GM15510 (cell line): ENCODE results near the gene TRIM56.

ENCODE experiments used
- POLR2A ChIP-seq: IDR thresholded peaks from 3 replicates; pipeline ENCODE4 v1.6.1; 2011; ENCODE audit warnings: borderline replicate concordance; ENCODE audit not compliant: insufficient read length; ENCODE audit errors: extremely low read depth

The TRIM56 gene

DNA sequence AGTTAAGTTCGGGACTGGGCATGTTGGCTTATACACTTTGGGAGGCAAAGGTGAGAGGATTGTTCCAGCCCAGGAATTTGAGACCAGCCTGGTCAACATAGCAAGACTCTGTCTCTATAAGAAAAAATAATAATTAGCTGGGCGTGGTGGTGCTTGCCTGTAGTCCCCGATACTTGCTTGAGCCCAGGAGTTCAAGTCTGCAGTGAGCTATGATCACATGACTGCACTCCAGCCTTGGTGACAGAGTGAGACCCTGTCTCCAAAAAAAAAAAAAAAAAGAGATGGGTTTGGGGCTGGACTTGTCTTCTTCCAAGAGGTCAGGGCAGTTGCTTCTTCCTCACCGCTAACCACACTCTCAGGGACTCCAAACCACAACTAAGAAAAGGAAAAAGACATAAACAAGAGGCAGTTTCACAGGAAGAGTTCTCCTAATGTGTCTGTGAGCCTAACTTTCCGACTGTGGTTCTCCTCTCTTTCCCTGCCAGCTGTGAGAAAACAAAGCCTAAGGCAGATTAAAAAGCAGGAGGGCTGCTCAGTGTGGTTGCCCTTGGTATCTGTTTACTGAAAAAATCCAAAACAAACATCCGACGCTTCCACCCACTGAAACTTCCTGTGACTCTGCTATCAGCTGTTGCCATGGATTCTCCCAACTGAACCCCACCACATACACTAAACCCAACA, 39.2 kb downstream of the TRIM56 start:
- no peak for TF ChIP-seq POLR2A

DNA sequence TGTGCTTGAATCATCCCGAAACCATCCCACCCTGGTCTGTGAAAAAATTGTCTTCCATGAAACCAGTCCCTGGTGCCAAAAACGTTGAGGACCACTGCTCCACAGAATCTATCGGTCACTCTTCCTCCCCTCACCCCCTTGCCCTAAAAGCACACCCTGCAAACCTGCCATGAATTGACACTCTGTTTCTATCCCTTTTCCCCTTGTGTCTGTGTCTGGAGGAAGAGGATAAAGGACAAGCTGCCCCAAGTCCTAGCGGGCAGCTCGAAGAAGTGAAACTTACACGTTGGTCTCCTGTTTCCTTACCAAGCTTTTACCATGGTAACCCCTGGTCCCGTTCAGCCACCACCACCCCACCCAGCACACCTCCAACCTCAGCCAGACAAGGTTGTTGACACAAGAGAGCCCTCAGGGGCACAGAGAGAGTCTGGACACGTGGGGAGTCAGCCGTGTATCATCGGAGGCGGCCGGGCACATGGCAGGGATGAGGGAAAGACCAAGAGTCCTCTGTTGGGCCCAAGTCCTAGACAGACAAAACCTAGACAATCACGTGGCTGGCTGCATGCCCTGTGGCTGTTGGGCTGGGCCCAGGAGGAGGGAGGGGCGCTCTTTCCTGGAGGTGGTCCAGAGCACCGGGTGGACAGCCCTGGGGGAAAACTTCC, 40.8 kb downstream of the TRIM56 start:
- no peak for TF ChIP-seq POLR2A

DNA sequence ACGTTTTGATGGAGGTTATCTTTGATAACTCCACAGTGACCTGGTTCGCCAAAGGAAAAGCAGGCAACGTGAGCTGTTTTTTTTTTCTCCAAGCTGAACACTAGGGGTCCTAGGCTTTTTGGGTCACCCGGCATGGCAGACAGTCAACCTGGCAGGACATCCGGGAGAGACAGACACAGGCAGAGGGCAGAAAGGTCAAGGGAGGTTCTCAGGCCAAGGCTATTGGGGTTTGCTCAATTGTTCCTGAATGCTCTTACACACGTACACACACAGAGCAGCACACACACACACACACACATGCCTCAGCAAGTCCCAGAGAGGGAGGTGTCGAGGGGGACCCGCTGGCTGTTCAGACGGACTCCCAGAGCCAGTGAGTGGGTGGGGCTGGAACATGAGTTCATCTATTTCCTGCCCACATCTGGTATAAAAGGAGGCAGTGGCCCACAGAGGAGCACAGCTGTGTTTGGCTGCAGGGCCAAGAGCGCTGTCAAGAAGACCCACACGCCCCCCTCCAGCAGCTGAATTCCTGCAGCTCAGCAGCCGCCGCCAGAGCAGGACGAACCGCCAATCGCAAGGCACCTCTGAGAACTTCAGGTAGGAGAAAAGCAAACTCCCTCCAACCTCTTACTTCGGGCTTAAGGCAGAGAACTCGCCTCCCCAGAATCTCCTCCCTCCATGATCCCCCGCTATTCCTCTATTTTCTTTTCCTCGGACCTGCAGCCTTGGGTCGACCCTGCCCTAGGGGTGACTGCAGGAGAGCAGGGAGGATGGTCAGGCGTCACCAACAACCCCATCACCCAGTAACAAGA, 41.6 kb downstream of the TRIM56 start, which contains the start of gene SERPINE1:
TSS of gene SERPINE1 (plus strand) at position 454 of the 809 bp plus-strand sequence. CDS start 1,290 bp downstream, outside the sequence.
- no peak for TF ChIP-seq POLR2A

DNA sequence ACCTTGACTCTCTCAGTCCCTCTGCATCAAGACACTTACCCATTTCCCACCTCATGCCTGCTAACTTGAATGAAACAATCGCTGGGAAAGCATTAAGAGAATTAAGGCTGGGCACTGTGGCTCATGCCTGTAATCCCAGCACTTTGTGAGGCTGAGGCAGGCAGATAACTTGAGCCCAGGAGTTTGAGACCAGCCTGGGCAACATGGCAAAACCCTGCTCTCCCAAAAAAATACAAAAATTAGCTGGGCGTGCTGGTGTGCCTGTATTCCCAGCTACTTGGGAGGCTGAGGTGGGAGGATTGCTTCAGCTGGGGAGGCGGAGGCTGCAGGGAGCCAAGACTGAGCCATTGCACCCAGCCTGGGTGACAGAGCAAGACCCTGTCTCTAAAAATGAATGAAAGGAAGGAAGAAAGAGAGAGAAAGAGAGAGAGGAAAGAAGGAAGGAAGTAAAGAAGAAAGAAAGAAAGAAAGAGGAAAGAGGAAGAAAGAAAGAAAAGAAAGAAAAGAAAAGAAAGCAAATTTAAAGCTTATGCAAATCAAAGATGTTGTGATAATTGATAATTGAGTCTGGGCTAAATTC, 42.3 kb downstream of the TRIM56 start:
- no peak for TF ChIP-seq POLR2A

DNA sequence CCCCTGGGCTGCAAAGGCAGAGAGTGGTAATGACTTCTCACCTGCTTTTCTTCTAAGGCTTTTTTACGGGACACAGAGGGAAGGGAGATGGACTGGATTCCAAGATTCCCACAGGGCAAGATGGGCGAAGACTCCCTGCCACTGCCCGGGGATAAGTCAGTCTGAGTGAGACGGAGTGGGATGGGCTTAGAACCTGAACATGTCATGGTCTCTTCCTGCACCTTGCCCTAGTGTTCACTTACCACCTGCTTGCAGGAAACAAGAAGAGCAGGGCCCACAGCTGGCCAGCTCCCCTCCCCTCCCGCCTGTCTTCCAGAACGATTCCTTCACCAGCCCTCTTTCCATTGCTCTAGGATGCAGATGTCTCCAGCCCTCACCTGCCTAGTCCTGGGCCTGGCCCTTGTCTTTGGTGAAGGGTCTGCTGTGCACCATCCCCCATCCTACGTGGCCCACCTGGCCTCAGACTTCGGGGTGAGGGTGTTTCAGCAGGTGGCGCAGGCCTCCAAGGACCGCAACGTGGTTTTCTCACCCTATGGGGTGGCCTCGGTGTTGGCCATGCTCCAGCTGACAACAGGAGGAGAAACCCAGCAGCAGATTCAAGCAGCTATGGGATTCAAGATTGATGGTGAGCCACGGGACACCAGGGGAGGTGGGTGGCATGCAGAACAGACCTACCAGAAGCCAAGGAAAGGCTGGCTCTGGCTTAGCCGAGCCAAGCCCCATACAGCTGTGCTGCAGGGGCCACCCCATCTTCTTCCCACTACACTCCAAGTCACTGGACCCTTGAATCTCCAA, 43.0 kb downstream of the TRIM56 start:
- TF ChIP-seq POLR2A = no peak

DNA sequence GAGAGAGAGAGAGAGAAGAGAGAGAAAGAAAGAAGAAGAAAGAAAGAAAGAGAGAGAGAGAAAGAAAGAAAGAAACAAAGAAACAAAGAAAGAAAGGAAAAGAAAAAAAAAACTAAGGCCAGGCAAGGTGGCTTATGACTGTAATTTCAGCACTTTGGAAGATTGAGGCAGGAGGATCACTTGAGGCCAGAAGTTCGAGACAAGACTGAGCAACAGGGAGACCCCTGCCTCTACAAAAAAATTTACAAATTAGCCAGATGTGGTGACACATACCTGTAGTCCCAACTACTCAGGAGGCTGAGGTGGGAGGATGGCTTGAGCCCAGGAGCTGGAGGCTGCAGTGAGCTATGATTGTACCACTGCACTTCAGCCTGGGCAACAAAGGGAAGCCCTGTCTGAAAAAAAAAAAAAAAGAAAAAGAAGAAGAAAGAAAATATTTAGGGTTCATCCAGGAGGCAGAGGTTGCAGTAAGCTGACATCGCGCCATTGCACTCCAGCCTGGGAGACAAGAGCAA, 44.4 kb downstream of the TRIM56 start:
- no peak for TF ChIP-seq POLR2A

DNA sequence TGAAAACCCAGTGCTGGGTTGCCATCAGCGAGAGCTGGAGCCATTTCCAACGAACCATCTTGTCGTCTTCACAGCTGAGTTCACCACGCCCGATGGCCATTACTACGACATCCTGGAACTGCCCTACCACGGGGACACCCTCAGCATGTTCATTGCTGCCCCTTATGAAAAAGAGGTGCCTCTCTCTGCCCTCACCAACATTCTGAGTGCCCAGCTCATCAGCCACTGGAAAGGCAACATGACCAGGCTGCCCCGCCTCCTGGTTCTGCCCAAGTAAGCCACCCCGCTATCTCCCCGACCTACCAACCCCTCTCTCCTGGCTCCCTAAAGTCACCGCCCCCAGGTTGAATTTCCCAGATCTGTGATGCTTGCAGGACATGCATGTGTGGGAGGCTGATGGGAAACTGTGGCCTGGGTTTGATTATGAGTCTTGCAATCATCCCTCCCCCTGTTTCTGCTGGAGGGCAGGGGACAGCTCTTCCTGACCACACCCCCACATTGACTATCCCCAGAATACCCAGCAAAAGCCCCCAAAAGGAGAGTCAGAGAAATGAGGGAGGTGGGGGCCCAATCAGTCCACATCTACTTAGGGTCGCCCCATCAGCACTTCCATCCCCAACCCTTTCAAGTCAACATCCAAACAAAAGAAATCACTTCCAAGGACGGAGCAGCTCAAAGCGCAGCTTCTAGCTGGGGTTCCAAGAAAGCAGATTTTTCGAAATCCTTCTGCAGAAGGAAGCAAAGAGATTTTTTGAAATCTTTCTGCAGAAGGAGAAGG, 48.5 kb downstream of the TRIM56 start:
- TF ChIP-seq POLR2A = no peak

DNA sequence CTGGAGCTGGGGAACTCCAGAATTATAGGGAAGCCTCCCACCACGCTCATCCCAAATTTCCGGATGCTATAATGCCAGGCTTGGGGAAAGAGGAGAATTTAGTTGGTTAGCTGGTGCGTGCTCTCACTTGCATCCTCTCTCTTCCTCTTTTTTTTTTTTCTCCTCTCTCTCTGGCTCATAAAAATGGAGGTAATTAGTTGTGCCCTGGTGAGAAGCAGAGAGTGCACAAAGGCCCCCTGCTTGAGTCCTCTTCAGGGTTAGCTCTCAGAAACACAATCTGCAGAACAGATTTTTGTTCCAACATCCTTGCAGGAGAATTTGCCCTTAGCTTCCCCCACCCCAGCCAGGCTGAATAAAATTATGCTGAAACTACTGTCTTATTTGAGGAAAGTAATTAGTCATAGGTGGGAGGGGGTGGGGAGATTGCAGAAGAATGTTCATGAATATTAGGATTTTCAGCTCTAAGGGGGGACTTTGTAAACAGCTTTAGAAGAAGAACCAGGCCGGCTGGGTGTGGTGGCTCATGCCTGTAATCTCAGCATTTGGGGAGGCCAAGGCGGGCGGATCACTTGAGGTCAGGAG, 49.2 kb downstream of the TRIM56 start:
- no peak for TF ChIP-seq POLR2A

DNA sequence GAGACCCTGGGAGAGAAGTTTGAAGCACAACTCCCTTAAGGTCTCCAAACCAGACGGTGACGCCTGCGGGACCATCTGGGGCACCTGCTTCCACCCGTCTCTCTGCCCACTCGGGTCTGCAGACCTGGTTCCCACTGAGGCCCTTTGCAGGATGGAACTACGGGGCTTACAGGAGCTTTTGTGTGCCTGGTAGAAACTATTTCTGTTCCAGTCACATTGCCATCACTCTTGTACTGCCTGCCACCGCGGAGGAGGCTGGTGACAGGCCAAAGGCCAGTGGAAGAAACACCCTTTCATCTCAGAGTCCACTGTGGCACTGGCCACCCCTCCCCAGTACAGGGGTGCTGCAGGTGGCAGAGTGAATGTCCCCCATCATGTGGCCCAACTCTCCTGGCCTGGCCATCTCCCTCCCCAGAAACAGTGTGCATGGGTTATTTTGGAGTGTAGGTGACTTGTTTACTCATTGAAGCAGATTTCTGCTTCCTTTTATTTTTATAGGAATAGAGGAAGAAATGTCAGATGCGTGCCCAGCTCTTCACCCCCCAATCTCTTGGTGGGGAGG, 52.5 kb downstream of the TRIM56 start:
- no peak for TF ChIP-seq POLR2A

DNA sequence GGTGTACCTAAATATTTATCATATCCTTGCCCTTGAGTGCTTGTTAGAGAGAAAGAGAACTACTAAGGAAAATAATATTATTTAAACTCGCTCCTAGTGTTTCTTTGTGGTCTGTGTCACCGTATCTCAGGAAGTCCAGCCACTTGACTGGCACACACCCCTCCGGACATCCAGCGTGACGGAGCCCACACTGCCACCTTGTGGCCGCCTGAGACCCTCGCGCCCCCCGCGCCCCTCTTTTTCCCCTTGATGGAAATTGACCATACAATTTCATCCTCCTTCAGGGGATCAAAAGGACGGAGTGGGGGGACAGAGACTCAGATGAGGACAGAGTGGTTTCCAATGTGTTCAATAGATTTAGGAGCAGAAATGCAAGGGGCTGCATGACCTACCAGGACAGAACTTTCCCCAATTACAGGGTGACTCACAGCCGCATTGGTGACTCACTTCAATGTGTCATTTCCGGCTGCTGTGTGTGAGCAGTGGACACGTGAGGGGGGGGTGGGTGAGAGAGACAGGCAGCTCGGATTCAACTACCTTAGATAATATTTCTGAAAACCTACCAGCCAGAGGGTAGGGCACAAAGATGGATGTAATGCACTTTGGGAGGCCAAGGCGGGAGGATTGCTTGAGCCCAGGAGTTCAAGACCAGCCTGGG, 53.1 kb downstream of the TRIM56 start:
- no peak for TF ChIP-seq POLR2A

DNA sequence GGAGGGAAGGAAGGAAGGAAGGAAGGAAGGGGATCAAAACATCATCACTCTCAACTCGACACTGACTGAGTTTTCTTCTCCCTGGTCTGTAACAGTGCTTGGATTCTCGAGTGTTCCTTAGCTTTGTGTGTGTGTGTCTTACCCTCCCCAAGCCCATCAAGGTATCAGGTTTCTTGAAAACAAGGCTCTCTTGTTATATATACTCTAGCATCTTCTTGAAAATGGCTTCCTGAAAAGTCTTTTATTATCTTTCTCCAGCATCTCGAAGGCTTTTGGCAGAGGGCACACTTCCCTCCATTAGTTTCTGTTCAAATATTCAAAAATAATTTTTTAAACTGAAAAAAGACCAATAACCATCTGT, 55.0 kb downstream of the TRIM56 start:
- TF ChIP-seq POLR2A = no peak

DNA sequence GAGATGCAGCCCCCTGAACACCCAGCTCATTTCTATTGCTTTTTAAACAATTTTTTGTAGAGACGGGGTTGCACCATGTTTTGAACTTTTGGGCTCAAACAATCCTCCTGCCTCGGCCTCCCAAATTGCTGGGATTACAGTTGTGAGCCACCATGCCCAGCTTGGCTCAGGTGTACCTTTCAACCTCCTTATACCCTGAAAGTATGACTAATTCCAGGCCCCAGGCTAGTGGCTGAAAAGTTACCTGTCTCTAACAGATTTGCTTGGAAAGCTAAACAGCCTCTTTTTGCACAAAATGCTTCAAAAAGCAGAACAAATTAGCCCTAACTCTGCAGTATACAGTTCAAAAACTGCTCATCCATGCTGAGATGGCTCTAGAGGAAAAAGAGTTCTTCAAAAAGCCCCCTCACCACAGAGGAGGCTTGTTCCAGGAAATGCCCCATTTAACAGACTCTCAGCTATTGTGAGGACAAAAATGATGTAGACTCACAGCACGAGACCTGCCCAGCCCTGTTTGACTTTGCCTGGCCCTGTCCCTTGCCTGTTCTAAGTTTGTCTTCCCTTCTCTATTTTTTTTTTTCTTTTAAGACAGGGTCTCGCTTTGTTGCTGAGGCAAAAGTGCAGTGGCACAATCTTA, 55.6 kb downstream of the TRIM56 start:
- TF ChIP-seq POLR2A = no peak
